Endothelial cell of umbilical vein (primary cell): ENCODE data around the gene CRELD1. TPM values are rescaled to one million over a fixed set of nuclear protein-coding genes. Genes with fewer than 3 reads are reported as not detected.

Experiments used
- BruUV-seq: library from RNA; stranded (reverse); fragments of 400-500 nt; replicated peaks from 2 replicates; lab custom pipeline; 2021; lab: Mats Ljungman, UMichigan
- CTCF ChIA-PET: fragments of 300-600, 350-600 bp; sonication (Branson Sonifier 250); formaldehyde crosslinking; loops from one replicate; lab custom pipeline; 2021; ENCODE audit warnings: antibody characterized with exemption, inconsistent platforms; lab: Charles Lee
- POLR2A ChIA-PET: fragments of 300-600, 350-600 bp; sonication (Branson Sonifier 250); formaldehyde crosslinking; loops from one replicate; lab custom pipeline; 2021; ENCODE audit warnings: antibody characterized with exemption, inconsistent platforms; lab: Charles Lee
- DNase-seq: peaks from one replicate; pipeline ENCODE4 v3.0.0-alpha.2; 2011; ENCODE audit warnings: low read depth, low spot score
- FAIRE-seq: peaks from 2 replicates; lab custom pipeline; 2011; peaks lifted over from hg19 to GRCh38; lab: Jason Lieb, UNC
- H2AFZ ChIP-seq: 2 replicates; pipeline ENCODE4 v1.6.0; 2012; ENCODE audit warnings: low read depth, low read length, control low read depth, inconsistent platforms
- H3K27ac ChIP-seq: 2 replicates; pipeline ENCODE4 v1.5.1; 2011; ENCODE audit warnings: low read depth, mild to moderate bottlenecking, control low read depth, low read length, moderate library complexity; ENCODE audit not compliant: insufficient read depth
- H3K27me3 ChIP-seq, 2 experiments: 2 replicates each; pipeline versions ENCODE4 v1.6.0 to v1.6.1; 2011; ENCODE audit warnings: low read length in 2 of 2, mixed read lengths in 1 of 2; ENCODE audit not compliant: control insufficient read depth in 2 of 2, insufficient read depth in 2 of 2
- H3K36me3 ChIP-seq, 2 experiments: 2 replicates in 1 of 2; 3 replicates in 1 of 2; pipeline ENCODE4 v1.5.1; 2011; ENCODE audit warnings: low read length in 2 of 2, mild to moderate bottlenecking in 1 of 2, moderate library complexity in 1 of 2; ENCODE audit not compliant: control insufficient read depth in 2 of 2, insufficient read depth in 2 of 2; ENCODE audit errors: extremely low read depth in 1 of 2
- H3K4me1 ChIP-seq: 3 replicates; pipeline ENCODE4 v1.5.1; 2011; ENCODE audit warnings: mild to moderate bottlenecking, low read length; ENCODE audit not compliant: control insufficient read depth, insufficient read depth; ENCODE audit errors: extremely low read depth
- H3K4me2 ChIP-seq: 2 replicates; pipeline ENCODE4 v1.6.1; 2011; ENCODE audit warnings: low read length, control low read depth, mixed read lengths; ENCODE audit not compliant: insufficient read depth
- H3K4me3 ChIP-seq, 3 experiments: fragments of 200-600 bp in 1 of 3; sonication (generic), shearing (Covaris generic) in 1 of 3; replicated peaks in 1 of 3; 2 replicates each; pipeline ENCODE4 v1.5.1; 2011 to 2016; ENCODE audit warnings: control low read depth in 3 of 3, low read length in 3 of 3, mild to moderate bottlenecking in 2 of 3, inconsistent platforms in 1 of 3, low read depth in 1 of 3, moderate library complexity in 1 of 3; ENCODE audit not compliant: insufficient read depth in 1 of 3
- H3K79me2 ChIP-seq: 2 replicates; pipeline ENCODE4 v1.6.0; 2012; ENCODE audit warnings: low read length, inconsistent platforms; ENCODE audit not compliant: control insufficient read depth, insufficient read depth
- H3K9ac ChIP-seq: replicated peaks from 2 replicates; pipeline ENCODE3; 2011; ENCODE audit warnings: low read length, control low read depth; ENCODE audit not compliant: insufficient read depth; ENCODE audit errors: extremely low read depth
- H3K9me1 ChIP-seq: replicated peaks from 3 replicates; pipeline ENCODE4 v1.6.0; 2011; ENCODE audit warnings: mild to moderate bottlenecking, low read length; ENCODE audit not compliant: control insufficient read depth, insufficient read depth; ENCODE audit errors: extremely low read depth
- H3K9me3 ChIP-seq: replicated peaks from 2 replicates; pipeline ENCODE4 v1.5.1; 2012; ENCODE audit warnings: low read length, inconsistent platforms; ENCODE audit not compliant: control insufficient read depth, insufficient read depth
- H4K20me1 ChIP-seq: replicated peaks from 2 replicates; pipeline ENCODE3; 2011; ENCODE audit warnings: mild to moderate bottlenecking, low read length; ENCODE audit not compliant: control insufficient read depth, insufficient read depth; ENCODE audit errors: extremely low read depth
- CTCF ChIP-seq, 2 donors: IDR thresholded peaks; 1 replicate in 1 of 2; 2 replicates in 1 of 2; pipeline ENCODE4 v1.5.1; 2011; ENCODE audit warnings: low read length in 2 of 2, mild to moderate bottlenecking in 2 of 2, moderate library complexity in 2 of 2, control low read depth in 1 of 2, inconsistent platforms in 1 of 2, low read depth in 1 of 2; ENCODE audit not compliant: insufficient read depth in 1 of 2; ENCODE audit errors: extremely low read depth in 1 of 2
- EZH2 ChIP-seq: IDR thresholded peaks from 2 replicates; pipeline ENCODE4 v1.6.1; 2012; ENCODE audit warnings: borderline replicate concordance, low read depth, mild to moderate bottlenecking, moderate library complexity, low read length, inconsistent platforms; ENCODE audit not compliant: severe bottlenecking
- FOS ChIP-seq: IDR thresholded peaks from 2 replicates; pipeline ENCODE4 v1.6.1; 2011; ENCODE audit warnings: mild to moderate bottlenecking, low read length, moderate library complexity, borderline replicate concordance; ENCODE audit not compliant: insufficient read depth
- GATA2 ChIP-seq: IDR thresholded peaks from 2 replicates; pipeline ENCODE4 v1.7.0; 2011; ENCODE audit warnings: low read depth, mild to moderate bottlenecking, moderate library complexity, mixed read lengths, low read length; ENCODE audit not compliant: insufficient read length, insufficient read depth
- JUN ChIP-seq: IDR thresholded peaks from 2 replicates; pipeline ENCODE4 v1.6.1; 2011; ENCODE audit warnings: borderline replicate concordance, low read depth; ENCODE audit not compliant: insufficient read length, insufficient read depth
- MAX ChIP-seq: IDR thresholded peaks from 2 replicates; pipeline ENCODE4 v1.6.1; 2011; ENCODE audit not compliant: insufficient read depth, insufficient read length
- MYC ChIP-seq: IDR thresholded peaks from one replicate; pipeline ENCODE4 v1.6.1; 2011; ENCODE audit warnings: mild to moderate bottlenecking, low read depth, low read length
- POLR2A ChIP-seq: IDR thresholded peaks from 2 replicates; pipeline ENCODE4 v1.6.1; 2012; ENCODE audit warnings: low read depth, mild to moderate bottlenecking, control low read depth, low read length
- POLR2AphosphoS5 ChIP-seq: IDR thresholded peaks from 2 replicates; pipeline ENCODE4 v1.6.1; 2012; ENCODE audit warnings: low read depth, mild to moderate bottlenecking, control low read depth, low read length, moderate library complexity; ENCODE audit not compliant: insufficient read depth
- dilution Hi-C: fragments of 300-500 bp; cut with MboI; formaldehyde crosslinking; loops from one replicate; pipeline ENCODE4 v1.15.0; 2019; ENCODE audit warnings: low sequenced_read_pairs; ENCODE audit not compliant: extremely low pct_ligation_motif_present
- intact Hi-C: fragments of 100-400 bp; cut with micrococcal nuclease; formaldehyde crosslinking; loops from one replicate; pipeline ENCODE4 v1.10.0; 2022
- polyA plus RNA-seq, 4 experiments: library from polyadenylated mRNA; depleted of rRNA in 3 of 4; stranded (reverse) in 3 of 4; unstranded in 1 of 4; fragments of >200 nt; gene quantifications; 2 replicates each; pipeline versions ENCODE4 v1.2.1 to v1.2.3, GENCODE V29; 2011 to 2012; ENCODE audit warnings: missing spikeins in 1 of 4
- total RNA-seq: library from RNA; stranded (reverse); gene quantifications from 2 replicates; pipeline ENCODE4 v1.2.3, GENCODE V29; 2021

The CRELD1 gene
- total and polyA plus RNA-seq, 2 donors (not counting 3 experiments of a cell fraction or from before 2014, with no cell fraction given): 21.6 to 43.9 TPM

- peaks cover 13% of the 10 kb centered on the region for H3K4me1 ChIP-seq
- no peak for FAIRE-seq
- H3K9me3 ChIP-seq: no peaks in the 10 kb centered on the region
- no peaks in the 10 kb centered on the region for H3K27me3 ChIP-seq
- no peak overlapping the region for H3K27ac ChIP-seq
- no peak overlapping the region for H3K9ac ChIP-seq
- intact Hi-C loops (no loop called here), dilution Hi-C loops (no loop called here)
- DNase-seq: no peak
- H4K20me1 ChIP-seq: no peaks in the 10 kb centered on the region
- CTCF ChIA-PET: interaction anchor here (0.9 to 1.3 kb wide), 5 partner anchors 8 to 65 kb away, joined by 3 to 4 read pairs (median 3); no protein-coding TSS in a partner anchor
- BruUV-seq: no TSS peak
- H2AFZ ChIP-seq: no peak overlapping the region
- no peak for TF ChIP-seq EZH2
- TF ChIP-seq GATA2: no peak
- no peak for TF ChIP-seq POLR2A
- no peak for TF ChIP-seq FOS
- no peak for TF ChIP-seq MYC
- TF ChIP-seq POLR2AphosphoS5: no peak
- no peak for TF ChIP-seq JUN
- no peak for TF ChIP-seq MAX
- no peak for TF ChIP-seq CTCF (IDR thresholded peaks at IDR 0.05; ENCODE audit: extremely low read depth in 1 of 2, insufficient read depth in 1 of 2, low read depth in 1 of 2, low read length in 2 of 2)
- POLR2A ChIA-PET: interaction anchor here (0.5 to 0.6 kb wide), 2 partner anchors 18 to 86 kb away, joined by 4 to 8 read pairs; no protein-coding TSS in a partner anchor
- no peaks in the 10 kb centered on the region for H3K79me2 ChIP-seq
- no peak overlapping the region for H3K4me3 ChIP-seq
- H3K4me2 ChIP-seq: no peak overlapping the region
- no peaks in the 10 kb centered on the region for H3K9me1 ChIP-seq
- H3K36me3 ChIP-seq: no peaks in the 10 kb centered on the region
Measured at GRCh38 chr3:9913601-9914000, 20.0 kb upstream of the CRELD1 start.
